Astrocyte (in vitro differentiated cells and primary cell): Measurements from ENCODE around the gene PAX5. TPM values are rescaled to one million over a fixed set of nuclear protein-coding genes. Genes with fewer than 3 reads are reported as not detected.

Source experiments
- DNase-seq: peaks from one replicate; pipeline ENCODE4 v3.0.0-alpha.2; 2010; ENCODE audit warnings: low read depth
- FAIRE-seq: peaks from 2 replicates; lab custom pipeline; 2011; peaks lifted over from hg19 to GRCh38; lab: Jason Lieb, UNC
- H2AFZ ChIP-seq: 2 replicates; pipeline ENCODE4 v1.6.0; 2012; ENCODE audit warnings: low read depth, low read length, inconsistent platforms
- H3K27ac ChIP-seq: 2 replicates; pipeline ENCODE4 v1.5.1; 2011; ENCODE audit warnings: low read depth, low read length, inconsistent platforms
- H3K27me3 ChIP-seq: 2 replicates; pipeline ENCODE4 v1.6.0; 2011; ENCODE audit warnings: low read length, inconsistent platforms; ENCODE audit not compliant: insufficient read depth
- H3K36me3 ChIP-seq: 2 replicates; pipeline ENCODE4 v1.5.1; 2011; ENCODE audit warnings: low read length, inconsistent platforms; ENCODE audit not compliant: insufficient read depth
- H3K4me1 ChIP-seq: 2 replicates; pipeline ENCODE4 v1.5.1; 2011; ENCODE audit warnings: low read length, inconsistent platforms; ENCODE audit not compliant: insufficient read depth
- H3K4me2 ChIP-seq: 2 replicates; pipeline ENCODE4 v1.6.0; 2012; ENCODE audit warnings: low read length, inconsistent platforms
- H3K4me3 ChIP-seq: 2 replicates; pipeline ENCODE4 v1.5.1; 2011; ENCODE audit warnings: low read depth, mild to moderate bottlenecking, low read length, inconsistent platforms; ENCODE audit not compliant: insufficient read depth
- H3K79me2 ChIP-seq: 2 replicates; pipeline ENCODE4 v1.6.0; 2012; ENCODE audit warnings: mild to moderate bottlenecking, low read length, inconsistent platforms; ENCODE audit not compliant: insufficient read depth
- H3K9ac ChIP-seq: 2 replicates; pipeline ENCODE4 v1.6.0; 2012; ENCODE audit warnings: mild to moderate bottlenecking, low read length, inconsistent platforms
- H3K9me3 ChIP-seq: 2 replicates; pipeline ENCODE4 v1.5.1; 2012; ENCODE audit warnings: low read depth, mild to moderate bottlenecking, low read length, inconsistent platforms; ENCODE audit not compliant: insufficient read depth
- H4K20me1 ChIP-seq: 2 replicates; pipeline ENCODE4 v1.6.0; 2012; ENCODE audit warnings: low read length, inconsistent platforms; ENCODE audit not compliant: insufficient read depth
- H3K27ac Mint-ChIP-seq: one replicate; pipeline ENCODE4 v1.8.0; 2021; ENCODE audit warnings: mild to moderate bottlenecking, mixed read lengths; ENCODE audit not compliant: unreplicated experiment
- H3K27me3 Mint-ChIP-seq: one replicate; pipeline ENCODE4 v1.8.0; 2021; ENCODE audit warnings: low read depth, mixed read lengths; ENCODE audit not compliant: unreplicated experiment
- H3K36me3 Mint-ChIP-seq: one replicate; pipeline ENCODE4 v1.8.0; 2021; ENCODE audit warnings: low read depth, mixed read lengths; ENCODE audit not compliant: unreplicated experiment
- H3K4me1 Mint-ChIP-seq: one replicate; pipeline ENCODE4 v1.8.0; 2021; ENCODE audit warnings: low read depth, mixed read lengths; ENCODE audit not compliant: unreplicated experiment
- H3K4me3 Mint-ChIP-seq: one replicate; pipeline ENCODE4 v1.8.0; 2021; ENCODE audit warnings: mild to moderate bottlenecking, moderate library complexity, mixed read lengths; ENCODE audit not compliant: unreplicated experiment
- H3K9me3 Mint-ChIP-seq: one replicate; pipeline ENCODE4 v1.8.0; 2021; ENCODE audit warnings: mild to moderate bottlenecking, mixed read lengths; ENCODE audit not compliant: unreplicated experiment
- CTCF ChIP-seq: IDR thresholded peaks from 2 replicates; pipeline ENCODE4 v1.5.1; 2011; ENCODE audit warnings: low read depth, mild to moderate bottlenecking, inconsistent platforms, low read length, moderate library complexity; ENCODE audit not compliant: insufficient read depth
- EZH2 ChIP-seq: IDR thresholded peaks from 2 replicates; pipeline ENCODE4 v1.6.1; 2012; ENCODE audit warnings: mild to moderate bottlenecking, low read length, inconsistent platforms; ENCODE audit not compliant: insufficient read depth
- total RNA-seq: library from RNA; stranded (reverse); gene quantifications from 2 replicates; pipeline ENCODE4 v1.2.1, GENCODE V29; 2021

The PAX5 gene
- total RNA-seq, 1 donor from 2014 or later = not detected

GRCh38 chr9:37032713-37033112, 1.4 kb downstream of the PAX5 start:
- Histone ChIP-seq H3K4me3 (no peak overlapping the region), H3K79me2 (no peaks in the 10 kb centered on the region), H3K27me3 (peaks cover 100% of the 10 kb centered on the region), H3K36me3 (no peaks in the 10 kb centered on the region), H3K9me3 (peaks cover 12% of the 10 kb centered on the region), H3K4me1 (peaks cover 20% of the 10 kb centered on the region), H3K27ac (no peak overlapping the region), H3K9ac (no peak overlapping the region), H3K4me2 (no peak overlapping the region), H4K20me1 (peaks cover 15% of the 10 kb centered on the region), H2AFZ (no peak overlapping the region)
- Mint-ChIP-seq H3K27me3 (peaks cover 87% of the 10 kb centered on the region), H3K27ac (no peak overlapping the region), H3K4me3 (no peak overlapping the region), H3K36me3 (peaks cover 2% of the 10 kb centered on the region), H3K9me3 (peaks cover 12% of the 10 kb centered on the region), H3K4me1 (peaks cover 7% of the 10 kb centered on the region)
- FAIRE-seq (no peak), DNase-seq (no peak)
- TF ChIP-seq EZH2 (no peak), CTCF (no peak)

DNA sequence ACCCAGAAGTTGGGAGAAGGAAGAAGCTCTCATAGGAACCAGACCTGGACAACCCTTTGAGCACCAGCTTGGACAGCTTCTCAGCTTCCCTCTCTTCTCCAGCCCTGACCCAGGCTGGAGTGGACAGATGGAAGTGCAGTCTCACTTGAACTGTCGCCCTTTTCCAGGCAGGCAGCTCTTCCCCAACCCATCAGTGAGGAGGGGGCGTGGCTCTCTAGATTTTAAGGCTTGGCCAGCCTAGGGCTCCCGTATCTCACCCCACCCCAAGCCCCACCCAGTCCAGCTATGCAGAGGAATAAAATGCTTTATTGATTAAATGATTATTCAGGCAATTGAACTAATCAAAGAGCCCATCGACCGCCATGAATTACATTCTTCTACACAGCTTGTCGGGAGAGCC, 2.2 kb downstream of the PAX5 start:
- Histone ChIP-seq H3K79me2 (no peaks in the 10 kb centered on the region), H3K27ac (no peak overlapping the region), H3K4me3 (no peak overlapping the region), H3K9ac (no peak overlapping the region), H2AFZ (no peak overlapping the region), H4K20me1 (peaks cover 15% of the 10 kb centered on the region), H3K36me3 (no peaks in the 10 kb centered on the region), H3K4me2 (no peak overlapping the region), H3K4me1 (peaks cover 16% of the 10 kb centered on the region), H3K27me3 (peaks cover 97% of the 10 kb centered on the region), H3K9me3 (peaks cover 12% of the 10 kb centered on the region)
- H3K9me3 Mint-ChIP-seq = peaks cover 10% of the 10 kb centered on the region
- H3K4me1 Mint-ChIP-seq = peaks cover 4% of the 10 kb centered on the region
- no peak for DNase-seq
- no peak overlapping the region for H3K4me3 Mint-ChIP-seq
- TF ChIP-seq CTCF (no peak), EZH2 (no peak)
- peaks cover 86% of the 10 kb centered on the region for H3K27me3 Mint-ChIP-seq
- H3K36me3 Mint-ChIP-seq = peaks cover 2% of the 10 kb centered on the region
- no peak overlapping the region for H3K27ac Mint-ChIP-seq
- FAIRE-seq = no peak

GRCh38 chr9:37031081-37031480, 3.0 kb downstream of the PAX5 start:
- peaks cover 3% of the 10 kb centered on the region for H3K4me1 Mint-ChIP-seq
- peaks cover 12% of the 10 kb centered on the region for H3K9me3 ChIP-seq
- no peak overlapping the region for H3K9ac ChIP-seq
- no peak overlapping the region for H3K4me2 ChIP-seq
- H3K36me3 ChIP-seq = no peaks in the 10 kb centered on the region
- H3K36me3 Mint-ChIP-seq = peaks cover 2% of the 10 kb centered on the region
- no peak overlapping the region for H2AFZ ChIP-seq
- H4K20me1 ChIP-seq = peaks cover 12% of the 10 kb centered on the region
- FAIRE-seq (no peak), DNase-seq (no peak)
- no peaks in the 10 kb centered on the region for H3K79me2 ChIP-seq
- H3K27me3 ChIP-seq = peaks cover 97% of the 10 kb centered on the region
- H3K9me3 Mint-ChIP-seq = peaks cover 9% of the 10 kb centered on the region
- TF ChIP-seq EZH2 = no peak
- no peak for TF ChIP-seq CTCF
- H3K4me3 Mint-ChIP-seq = no peak overlapping the region
- no peak overlapping the region for H3K27ac Mint-ChIP-seq
- H3K4me1 ChIP-seq = peaks cover 13% of the 10 kb centered on the region
- H3K27ac ChIP-seq = no peak overlapping the region
- no peak overlapping the region for H3K4me3 ChIP-seq
- peaks cover 82% of the 10 kb centered on the region for H3K27me3 Mint-ChIP-seq
